ENCODE results near the gene ATP6V1B1.

The ATP6V1B1 gene

DNA sequence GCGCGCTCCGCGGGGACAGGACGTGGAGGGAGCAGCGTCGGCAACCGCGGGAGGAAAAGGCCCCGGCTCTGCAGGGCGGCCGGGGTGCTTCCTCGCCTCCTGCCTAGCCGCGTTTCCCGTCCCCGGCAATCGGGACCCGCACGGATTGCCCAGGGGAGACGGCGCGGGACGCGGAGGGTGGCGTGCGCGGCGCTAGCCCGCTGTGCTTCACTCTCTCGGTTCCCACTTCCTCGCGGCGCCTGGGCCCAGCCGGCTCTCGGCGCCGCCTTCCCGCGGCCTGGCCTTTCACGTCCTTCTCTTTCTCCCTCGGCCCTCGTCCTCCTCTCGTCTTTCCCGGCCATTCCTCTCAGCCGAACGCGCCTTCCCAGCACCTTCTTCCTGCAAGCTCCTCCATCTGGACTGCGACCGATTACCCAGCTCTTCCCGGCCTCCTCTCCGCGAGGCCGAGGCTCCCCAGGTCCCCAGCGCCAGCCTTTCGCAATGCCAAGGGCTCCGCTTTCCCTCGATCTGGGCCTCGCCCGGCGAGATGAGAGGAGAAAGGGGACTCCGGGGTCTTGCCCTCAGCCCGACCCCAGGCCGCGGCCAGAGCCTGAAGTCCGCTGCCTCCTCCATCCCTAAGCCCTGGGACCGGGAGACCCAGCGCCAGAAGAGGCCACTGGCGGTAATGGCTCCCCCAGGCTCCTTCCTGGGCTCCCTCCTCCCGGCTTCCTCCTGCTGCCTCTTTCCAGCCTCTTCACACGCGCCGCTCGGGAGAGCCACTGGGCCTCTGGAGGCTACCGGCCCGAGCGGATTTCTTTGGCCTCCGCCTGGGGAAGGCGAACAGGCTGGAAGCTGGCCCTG is 34.3 kb upstream of the ATP6V1B1 start:
- Histone ChIP-seq H3K9me3 (ENCODE audit: low read length) (no peaks in the 10 kb centered on the region), H3K4me2 (ENCODE audit: low read length) (no peak overlapping the region)

DNA sequence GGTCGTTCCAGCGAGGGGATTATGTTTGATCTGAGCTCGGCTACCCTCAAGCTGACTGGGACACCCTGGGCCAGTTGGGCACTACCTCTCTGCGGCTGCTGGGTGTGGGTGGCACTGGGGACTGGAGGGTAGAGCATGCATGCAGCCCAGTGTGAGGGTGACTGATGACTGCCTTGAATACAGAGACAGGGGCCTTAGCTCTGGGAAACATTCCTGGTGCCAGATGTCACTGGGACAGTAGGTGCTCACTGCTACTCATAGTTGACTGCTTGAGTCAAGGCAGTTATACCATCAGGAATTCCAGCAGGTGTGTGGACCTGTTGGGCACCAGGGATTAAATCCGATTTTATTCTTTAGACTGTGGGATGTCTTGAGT is 33.6 kb upstream of the ATP6V1B1 start:
- no peak overlapping the region for H3K4me3 ChIP-seq (ENCODE audit: low read depth, low read length, poor library complexity, severe bottlenecking)
- TF ChIP-seq EZH2 (IDR thresholded peaks at IDR 0.05; ENCODE audit: borderline replicate concordance, low read length) = no peak
- TF ChIP-seq, protein P1, sequence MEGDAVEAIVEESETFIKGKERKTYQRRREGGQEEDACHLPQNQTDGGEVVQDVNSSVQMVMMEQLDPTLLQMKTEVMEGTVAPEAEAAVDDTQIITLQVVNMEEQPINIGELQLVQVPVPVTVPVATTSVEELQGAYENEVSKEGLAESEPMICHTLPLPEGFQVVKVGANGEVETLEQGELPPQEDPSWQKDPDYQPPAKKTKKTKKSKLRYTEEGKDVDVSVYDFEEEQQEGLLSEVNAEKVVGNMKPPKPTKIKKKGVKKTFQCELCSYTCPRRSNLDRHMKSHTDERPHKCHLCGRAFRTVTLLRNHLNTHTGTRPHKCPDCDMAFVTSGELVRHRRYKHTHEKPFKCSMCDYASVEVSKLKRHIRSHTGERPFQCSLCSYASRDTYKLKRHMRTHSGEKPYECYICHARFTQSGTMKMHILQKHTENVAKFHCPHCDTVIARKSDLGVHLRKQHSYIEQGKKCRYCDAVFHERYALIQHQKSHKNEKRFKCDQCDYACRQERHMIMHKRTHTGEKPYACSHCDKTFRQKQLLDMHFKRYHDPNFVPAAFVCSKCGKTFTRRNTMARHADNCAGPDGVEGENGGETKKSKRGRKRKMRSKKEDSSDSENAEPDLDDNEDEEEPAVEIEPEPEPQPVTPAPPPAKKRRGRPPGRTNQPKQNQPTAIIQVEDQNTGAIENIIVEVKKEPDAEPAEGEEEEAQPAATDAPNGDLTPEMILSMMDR (IDR thresholded peaks at IDR 0.05; ENCODE audit: low read length) = no peak
- no peaks in the 10 kb centered on the region for H3K79me2 ChIP-seq (ENCODE audit: insufficient read depth, low read length)
- no peaks in the 10 kb centered on the region for H3K27me3 ChIP-seq (ENCODE audit: insufficient read depth, low read length)
- no peaks in the 10 kb centered on the region for H3K9me2 ChIP-seq (ENCODE audit: low read depth, low read length)
- H2AFZ ChIP-seq (ENCODE audit: low read length) = no peak overlapping the region
- H3F3A ChIP-seq (ENCODE audit: insufficient read depth, low read length) = no peaks in the 10 kb centered on the region
- no peaks in the 10 kb centered on the region for H3K36me3 ChIP-seq (ENCODE audit: insufficient read depth, low read length)
- no peak overlapping the region for H3K4me2 ChIP-seq (ENCODE audit: low read length)
- H3K4me1 ChIP-seq (ENCODE audit: insufficient read depth, low read length, severe bottlenecking) = no peaks in the 10 kb centered on the region
- H4K20me1 ChIP-seq (ENCODE audit: insufficient read depth, low read length) = no peaks in the 10 kb centered on the region
- H3K27ac ChIP-seq (ENCODE audit: low read depth, low read length, poor library complexity, severe bottlenecking) = no peak overlapping the region
- H3K9me3 ChIP-seq (ENCODE audit: low read length) = no peaks in the 10 kb centered on the region
- no peak overlapping the region for H3K9ac ChIP-seq (ENCODE audit: low read length)

More for the DNA sequence above, 34.3 kb upstream of the ATP6V1B1 start:
- no peak overlapping the region for H2AFZ ChIP-seq (ENCODE audit: low read length)
- no peaks in the 10 kb centered on the region for H4K20me1 ChIP-seq (ENCODE audit: insufficient read depth, low read length)
- no peaks in the 10 kb centered on the region for H3K9me2 ChIP-seq (ENCODE audit: low read depth, low read length)
- no peaks in the 10 kb centered on the region for H3F3A ChIP-seq (ENCODE audit: insufficient read depth, low read length)
- no peak overlapping the region for H3K9ac ChIP-seq (ENCODE audit: low read length)
- no peaks in the 10 kb centered on the region for H3K27me3 ChIP-seq (ENCODE audit: insufficient read depth, low read length)
- no peak overlapping the region for H3K27ac ChIP-seq (ENCODE audit: low read depth, low read length, poor library complexity, severe bottlenecking)
- TF ChIP-seq, protein P1 (IDR thresholded peaks at IDR 0.05; ENCODE audit: low read length) = no peak
- no peak for TF ChIP-seq EZH2 (IDR thresholded peaks at IDR 0.05; ENCODE audit: borderline replicate concordance, low read length)
- no peaks in the 10 kb centered on the region for H3K4me1 ChIP-seq (ENCODE audit: insufficient read depth, low read length, severe bottlenecking)
- H3K4me3 ChIP-seq (ENCODE audit: low read depth, low read length, poor library complexity, severe bottlenecking) = no peak overlapping the region
- H3K79me2 ChIP-seq (ENCODE audit: insufficient read depth, low read length) = no peaks in the 10 kb centered on the region
- no peaks in the 10 kb centered on the region for H3K36me3 ChIP-seq (ENCODE audit: insufficient read depth, low read length)

GRCh38 chr2:70902579-70902978 is 33.1 kb upstream of the ATP6V1B1 start:
- no peak overlapping the region for H3K4me3 ChIP-seq (ENCODE audit: low read depth, low read length, poor library complexity, severe bottlenecking)
- H3K4me1 ChIP-seq (ENCODE audit: insufficient read depth, low read length, severe bottlenecking) = no peaks in the 10 kb centered on the region
- no peak overlapping the region for H3K9ac ChIP-seq (ENCODE audit: low read length)
- H3K79me2 ChIP-seq (ENCODE audit: insufficient read depth, low read length) = no peaks in the 10 kb centered on the region
- H3K36me3 ChIP-seq (ENCODE audit: insufficient read depth, low read length) = no peaks in the 10 kb centered on the region
- H3K27me3 ChIP-seq (ENCODE audit: insufficient read depth, low read length) = no peaks in the 10 kb centered on the region
- H3K4me2 ChIP-seq (ENCODE audit: low read length) = no peak overlapping the region
- no peaks in the 10 kb centered on the region for H3K9me2 ChIP-seq (ENCODE audit: low read depth, low read length)
- no peaks in the 10 kb centered on the region for H4K20me1 ChIP-seq (ENCODE audit: insufficient read depth, low read length)
- H3F3A ChIP-seq (ENCODE audit: insufficient read depth, low read length) = no peaks in the 10 kb centered on the region
- no peaks in the 10 kb centered on the region for H3K9me3 ChIP-seq (ENCODE audit: low read length)
- H2AFZ ChIP-seq (ENCODE audit: low read length) = no peak overlapping the region
- H3K27ac ChIP-seq (ENCODE audit: low read depth, low read length, poor library complexity, severe bottlenecking) = no peak overlapping the region
- TF ChIP-seq EZH2 (IDR thresholded peaks at IDR 0.05; ENCODE audit: borderline replicate concordance, low read length) = no peak
- TF ChIP-seq, protein P1 (IDR thresholded peaks at IDR 0.05; ENCODE audit: low read length) = no peak

All from OCI-LY1 (cell line).